DOHH2 (cell line): Measurements from ENCODE around the gene TBK1.

Source experiments
- H3F3A ChIP-seq: fragments of 200-600 bp; sonication (generic), shearing (Covaris generic); 2 replicates; pipeline ENCODE4 v1.6.0; 2016; ENCODE audit warnings: antibody characterized with exemption, mild to moderate bottlenecking; ENCODE audit not compliant: control insufficient read depth, insufficient read depth
- H3K27ac ChIP-seq: fragments of 200-600 bp; sonication (generic); 2 replicates; pipeline ENCODE4 v1.5.1; 2014; ENCODE audit warnings: low read depth, mild to moderate bottlenecking, low read length, moderate library complexity
- H3K27me3 ChIP-seq: fragments of 200-600 bp; sonication (generic); 2 replicates; pipeline ENCODE4 v1.6.1; 2014; ENCODE audit warnings: mild to moderate bottlenecking, low read length, mixed read lengths; ENCODE audit not compliant: control insufficient read depth
- H3K36me3 ChIP-seq: fragments of 200-600 bp; sonication (generic); 2 replicates; pipeline ENCODE4 v1.6.1; 2014; ENCODE audit warnings: mild to moderate bottlenecking, low read length, moderate library complexity, mixed read lengths; ENCODE audit not compliant: control insufficient read depth
- H3K4me1 ChIP-seq: fragments of 200-600 bp; sonication (generic); 2 replicates; pipeline ENCODE4 v1.6.1; 2014; ENCODE audit warnings: mild to moderate bottlenecking, low read length, mixed read lengths; ENCODE audit not compliant: control insufficient read depth
- H3K4me2 ChIP-seq: fragments of 200-600 bp; sonication (generic); 2 replicates; pipeline ENCODE4 v1.6.0; 2014; ENCODE audit warnings: mild to moderate bottlenecking, low read length, moderate library complexity
- H3K4me3 ChIP-seq: fragments of 200-600 bp; sonication (generic); 2 replicates; pipeline ENCODE4 v1.5.1; 2014; ENCODE audit warnings: mild to moderate bottlenecking, low read length, mixed read lengths
- H3K79me2 ChIP-seq: fragments of 200-600 bp; sonication (generic); 2 replicates; pipeline ENCODE4 v1.6.1; 2014; ENCODE audit warnings: mild to moderate bottlenecking, low read length, mixed read lengths; ENCODE audit not compliant: control insufficient read depth
- H3K9me2 ChIP-seq: fragments of 200-600 bp; sonication (generic); replicated peaks from 2 replicates; pipeline ENCODE4 v1.6.1; 2014; ENCODE audit warnings: mild to moderate bottlenecking, low read length, mixed read lengths; ENCODE audit not compliant: control insufficient read depth
- H3K9me3 ChIP-seq: fragments of 200-600 bp; sonication (generic); 2 replicates; pipeline ENCODE4 v1.6.1; 2014; ENCODE audit warnings: antibody characterized with exemption, low read length, mixed read lengths; ENCODE audit not compliant: control insufficient read depth, insufficient read depth
- H4K20me1 ChIP-seq: fragments of 200-600 bp; sonication (generic); 2 replicates; pipeline ENCODE4 v1.6.0; 2014; ENCODE audit warnings: low read depth, mild to moderate bottlenecking, antibody characterized with exemption, low read length, moderate library complexity; ENCODE audit not compliant: control insufficient read depth, insufficient read depth
- EZH2phosphoT487 ChIP-seq: fragments of 200-600 bp; sonication (generic); IDR thresholded peaks from 2 replicates; pipeline ENCODE4 v1.6.1; 2017; ENCODE audit warnings: borderline replicate concordance, mild to moderate bottlenecking, antibody characterized with exemption, low read length, moderate library complexity, mixed read lengths
- TF ChIP-seq, protein P1 (sequence below): fragments of 200-600 bp; sonication (generic); IDR thresholded peaks from one replicate; pipeline ENCODE4 v1.5.1; 2014; ENCODE audit warnings: antibody characterized with exemption, mild to moderate bottlenecking, low read depth, low read length; ENCODE audit not compliant: poor library complexity, severe bottlenecking

TBK1 gene

DNA sequence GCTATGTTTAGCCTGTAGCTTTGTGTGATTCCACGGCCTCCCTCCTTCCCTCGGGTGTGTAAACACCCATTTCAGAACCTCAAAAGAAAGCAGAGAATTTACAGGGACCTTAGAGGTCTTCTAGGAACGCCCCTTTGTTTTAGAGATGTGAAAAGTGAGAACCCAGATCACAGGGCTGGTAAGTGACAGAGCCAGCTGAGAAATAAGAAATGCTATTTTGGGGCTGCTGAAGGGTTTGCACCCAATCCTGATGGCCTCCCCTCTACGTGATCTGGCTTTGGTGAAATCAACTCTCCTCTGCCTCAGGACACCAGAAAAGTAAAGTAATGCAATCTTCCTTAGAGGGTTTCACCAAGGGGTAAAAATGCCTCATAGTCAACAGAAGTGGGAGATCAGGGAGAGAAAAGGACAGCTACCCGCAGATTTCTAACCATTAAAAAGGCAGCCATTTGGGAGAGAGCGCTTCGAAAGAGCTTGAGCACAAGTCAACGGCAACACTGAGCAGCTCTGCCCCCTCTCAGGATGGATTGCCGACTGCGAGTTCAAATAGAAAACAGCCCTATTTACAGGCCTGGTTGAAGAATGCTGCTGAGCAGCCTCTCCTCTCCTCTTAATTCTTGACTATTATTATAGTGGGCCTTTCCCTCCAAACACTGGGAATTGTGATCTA lies 79.9 kb downstream of the TBK1 start:
- no peak for TF ChIP-seq EZH2phosphoT487
- TF ChIP-seq, protein P1, sequence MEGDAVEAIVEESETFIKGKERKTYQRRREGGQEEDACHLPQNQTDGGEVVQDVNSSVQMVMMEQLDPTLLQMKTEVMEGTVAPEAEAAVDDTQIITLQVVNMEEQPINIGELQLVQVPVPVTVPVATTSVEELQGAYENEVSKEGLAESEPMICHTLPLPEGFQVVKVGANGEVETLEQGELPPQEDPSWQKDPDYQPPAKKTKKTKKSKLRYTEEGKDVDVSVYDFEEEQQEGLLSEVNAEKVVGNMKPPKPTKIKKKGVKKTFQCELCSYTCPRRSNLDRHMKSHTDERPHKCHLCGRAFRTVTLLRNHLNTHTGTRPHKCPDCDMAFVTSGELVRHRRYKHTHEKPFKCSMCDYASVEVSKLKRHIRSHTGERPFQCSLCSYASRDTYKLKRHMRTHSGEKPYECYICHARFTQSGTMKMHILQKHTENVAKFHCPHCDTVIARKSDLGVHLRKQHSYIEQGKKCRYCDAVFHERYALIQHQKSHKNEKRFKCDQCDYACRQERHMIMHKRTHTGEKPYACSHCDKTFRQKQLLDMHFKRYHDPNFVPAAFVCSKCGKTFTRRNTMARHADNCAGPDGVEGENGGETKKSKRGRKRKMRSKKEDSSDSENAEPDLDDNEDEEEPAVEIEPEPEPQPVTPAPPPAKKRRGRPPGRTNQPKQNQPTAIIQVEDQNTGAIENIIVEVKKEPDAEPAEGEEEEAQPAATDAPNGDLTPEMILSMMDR, result no peak
- H4K20me1 ChIP-seq, result no peaks in the 10 kb centered on the region
- no peaks in the 10 kb centered on the region for H3K9me3 ChIP-seq
- H3K27ac ChIP-seq, result no peak overlapping the region
- H3K4me2 ChIP-seq, result no peak overlapping the region
- no peak overlapping the region for H3K4me3 ChIP-seq
- H3K27me3 ChIP-seq, result peaks cover 8% of the 10 kb centered on the region; the same call in 1 of the 2 replicates
- H3K79me2 ChIP-seq, result no peaks in the 10 kb centered on the region
- no peaks in the 10 kb centered on the region for H3K4me1 ChIP-seq
- no peaks in the 10 kb centered on the region for H3K36me3 ChIP-seq
- no peaks in the 10 kb centered on the region for H3K9me2 ChIP-seq
- no peaks in the 10 kb centered on the region for H3F3A ChIP-seq

DNA sequence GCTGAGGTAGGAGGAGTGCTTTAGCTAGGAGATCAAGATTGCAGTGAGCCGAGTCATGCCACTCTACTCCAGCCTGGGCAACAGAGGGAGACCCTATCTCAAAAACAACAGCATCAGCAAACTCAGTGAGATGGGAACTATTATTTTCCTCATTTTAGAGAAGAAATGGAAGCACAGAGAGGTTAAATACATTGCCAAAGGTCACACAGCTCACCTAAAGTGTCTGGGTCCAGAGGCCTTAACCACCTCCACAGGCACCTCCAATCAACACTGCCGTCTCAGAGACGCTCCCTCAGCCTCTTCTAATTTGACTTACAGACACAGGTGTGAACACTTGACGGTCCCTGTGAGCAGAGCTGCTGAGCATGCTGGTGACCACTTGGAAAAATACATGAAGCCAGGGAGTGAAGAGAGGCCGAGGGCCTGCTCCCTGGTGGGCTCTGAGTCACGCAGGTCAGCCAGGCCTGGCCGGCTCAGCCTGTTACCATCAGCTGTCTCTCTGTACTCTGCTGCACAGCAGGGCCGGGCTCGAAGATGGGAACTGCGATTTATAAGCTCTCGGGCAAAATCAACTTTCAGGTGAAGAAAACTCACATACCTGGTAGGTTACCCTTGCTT lies 80.9 kb downstream of the TBK1 start:
- Histone ChIP-seq H3K9me3 (no peaks in the 10 kb centered on the region), H3F3A (no peaks in the 10 kb centered on the region), H3K9me2 (no peaks in the 10 kb centered on the region), H3K27ac (no peak overlapping the region), H3K4me2 (no peak overlapping the region), H3K4me3 (no peak overlapping the region), H3K36me3 (no peaks in the 10 kb centered on the region), H4K20me1 (no peaks in the 10 kb centered on the region), H3K27me3 (peaks cover 8% of the 10 kb centered on the region; the same call in 1 of the 2 replicates), H3K79me2 (no peaks in the 10 kb centered on the region), H3K4me1 (no peaks in the 10 kb centered on the region)
- TF ChIP-seq, protein P1, result no peak

DNA sequence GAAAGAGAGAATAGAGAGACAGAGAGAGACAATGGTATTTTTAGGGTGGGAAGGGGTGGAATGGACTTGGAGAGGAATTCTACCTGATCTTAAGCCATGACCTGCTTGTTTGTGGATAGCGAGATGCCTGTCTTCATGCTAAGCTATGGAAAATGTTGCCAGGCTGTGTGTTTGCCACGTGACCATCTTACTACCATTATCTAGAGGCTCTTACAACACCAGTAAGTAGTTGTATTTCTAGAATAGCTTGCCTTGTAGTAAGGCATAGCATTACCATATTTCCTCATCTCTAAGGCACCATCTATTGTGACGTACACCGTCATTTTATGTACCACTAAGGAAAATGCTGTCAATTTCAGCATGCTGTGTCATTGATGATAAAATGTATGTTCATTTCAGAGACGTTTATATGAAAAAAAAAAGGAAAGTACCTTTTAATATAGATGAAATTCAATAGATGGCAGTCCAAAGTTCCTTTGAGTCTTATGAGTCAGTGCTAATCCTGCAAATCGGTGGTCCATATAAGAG lies 82.8 kb downstream of the TBK1 start:
- Histone ChIP-seq H3K27me3 (peaks cover 8% of the 10 kb centered on the region; the same call in 1 of the 2 replicates), H3K4me3 (no peak overlapping the region), H3K4me1 (no peaks in the 10 kb centered on the region), H3K36me3 (no peaks in the 10 kb centered on the region), H3K9me3 (no peaks in the 10 kb centered on the region), H4K20me1 (no peaks in the 10 kb centered on the region), H3K9me2 (no peaks in the 10 kb centered on the region), H3K27ac (no peak overlapping the region), H3K79me2 (no peaks in the 10 kb centered on the region), H3K4me2 (no peak overlapping the region), H3F3A (no peaks in the 10 kb centered on the region)
- TF ChIP-seq, protein P1, result no peak
- TF ChIP-seq EZH2phosphoT487, result no peak
